Measurements from ENCODE around the gene HOXC11.

DNA sequence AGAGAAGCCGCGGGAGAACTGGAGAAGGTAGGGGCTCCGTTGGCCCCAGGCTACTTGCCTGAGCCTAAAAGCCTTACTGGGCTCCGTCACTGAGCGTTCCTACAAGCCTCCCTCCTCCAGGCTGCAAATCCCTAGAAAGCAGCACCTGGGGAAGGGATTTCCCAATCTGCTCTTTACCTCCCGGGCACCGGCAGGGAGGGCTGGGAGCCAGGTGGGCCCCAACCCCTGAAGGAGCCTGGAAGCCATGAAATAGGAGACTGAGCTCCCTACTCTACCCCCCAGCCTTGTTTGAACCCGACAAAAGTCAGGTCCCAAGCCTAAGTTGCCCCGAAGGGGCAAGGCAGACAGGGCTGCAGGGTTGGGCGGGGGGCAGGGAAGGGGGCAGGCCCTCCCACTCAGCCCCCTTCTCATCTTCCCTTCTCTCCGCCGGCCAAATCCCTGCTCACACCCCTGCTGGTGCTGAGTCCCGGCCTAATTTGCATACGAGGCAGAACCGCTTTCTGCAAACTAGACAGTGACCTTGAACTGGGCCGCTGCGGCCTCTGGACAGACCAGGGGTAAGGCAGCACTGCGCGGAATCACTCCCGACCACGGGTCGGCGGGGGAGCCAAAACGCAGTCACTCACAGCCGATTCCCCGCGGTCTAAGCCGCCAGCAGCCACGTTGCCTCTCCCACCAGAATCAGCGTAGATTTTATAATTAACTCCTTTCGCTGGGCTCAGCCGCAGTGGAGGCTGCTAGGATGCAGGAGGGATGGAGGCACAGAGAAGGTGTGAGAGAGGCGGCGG, 21.9 kb upstream of the HOXC11 start:
- TF ChIP-seq, protein P1, sequence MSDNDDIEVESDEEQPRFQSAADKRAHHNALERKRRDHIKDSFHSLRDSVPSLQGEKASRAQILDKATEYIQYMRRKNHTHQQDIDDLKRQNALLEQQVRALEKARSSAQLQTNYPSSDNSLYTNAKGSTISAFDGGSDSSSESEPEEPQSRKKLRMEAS (IDR thresholded peaks at IDR 0.05; ENCODE audit: low read depth, low read length): no peak
- TF ChIP-seq POLR2A (IDR thresholded peaks at IDR 0.05; ENCODE audit: extremely low read depth, insufficient read length) (no peak), MYC (IDR thresholded peaks at IDR 0.05; ENCODE audit: low read depth, low read length) (no peak)
- TF ChIP-seq, protein P2, sequence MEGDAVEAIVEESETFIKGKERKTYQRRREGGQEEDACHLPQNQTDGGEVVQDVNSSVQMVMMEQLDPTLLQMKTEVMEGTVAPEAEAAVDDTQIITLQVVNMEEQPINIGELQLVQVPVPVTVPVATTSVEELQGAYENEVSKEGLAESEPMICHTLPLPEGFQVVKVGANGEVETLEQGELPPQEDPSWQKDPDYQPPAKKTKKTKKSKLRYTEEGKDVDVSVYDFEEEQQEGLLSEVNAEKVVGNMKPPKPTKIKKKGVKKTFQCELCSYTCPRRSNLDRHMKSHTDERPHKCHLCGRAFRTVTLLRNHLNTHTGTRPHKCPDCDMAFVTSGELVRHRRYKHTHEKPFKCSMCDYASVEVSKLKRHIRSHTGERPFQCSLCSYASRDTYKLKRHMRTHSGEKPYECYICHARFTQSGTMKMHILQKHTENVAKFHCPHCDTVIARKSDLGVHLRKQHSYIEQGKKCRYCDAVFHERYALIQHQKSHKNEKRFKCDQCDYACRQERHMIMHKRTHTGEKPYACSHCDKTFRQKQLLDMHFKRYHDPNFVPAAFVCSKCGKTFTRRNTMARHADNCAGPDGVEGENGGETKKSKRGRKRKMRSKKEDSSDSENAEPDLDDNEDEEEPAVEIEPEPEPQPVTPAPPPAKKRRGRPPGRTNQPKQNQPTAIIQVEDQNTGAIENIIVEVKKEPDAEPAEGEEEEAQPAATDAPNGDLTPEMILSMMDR (IDR thresholded peaks at IDR 0.05; ENCODE audit: low read depth, low read length): no peak
